Upper lobe of left lung (tissue), 6 donors: ENCODE data around the gene FBXO9. TPM values are rescaled to one million over a fixed set of nuclear protein-coding genes. Genes with fewer than 3 reads are reported as not detected.

ENCODE experiments used
- ATAC-seq, 2 donors: fragments of 200-7000 bp; cut with Tn5 transposase; one replicate each; pipeline ENCODE4 v1.9.1; 2022; ENCODE audit warnings: mild to moderate bottlenecking in 2 of 2, moderate library complexity in 2 of 2; ENCODE audit not compliant: low FRiP score in 2 of 2
- DNase-seq, 2 donors: peaks; one replicate each; pipeline ENCODE4 v3.0.0-alpha.2; 2019 to 2020
- H3K27ac ChIP-seq, 4 donors: fragments of 200-600 bp; sonication (generic); one replicate each; pipeline ENCODE4 v1.5.1; 2016 to 2019
- H3K27me3 ChIP-seq, 4 donors: fragments of 200-600 bp; sonication (generic); one replicate each; pipeline ENCODE4 v1.5.1; 2017 to 2019
- H3K36me3 ChIP-seq, 4 donors: fragments of 200-600 bp; sonication (generic); one replicate each; pipeline ENCODE4 v1.5.1; 2016 to 2019
- H3K4me1 ChIP-seq, 4 donors: fragments of 200-600 bp; sonication (generic); one replicate each; pipeline ENCODE4 v1.5.1; 2018 to 2019
- H3K4me3 ChIP-seq, 4 donors: fragments of 200-600 bp; sonication (generic); one replicate each; pipeline ENCODE4 v1.5.1; 2017 to 2019; ENCODE audit warnings: mild to moderate bottlenecking in 2 of 4, moderate library complexity in 1 of 4
- H3K9me3 ChIP-seq, 4 donors: fragments of 200-600 bp; sonication (generic); one replicate each; pipeline ENCODE4 v1.5.1; 2018 to 2019
- EP300 ChIP-seq, 4 donors: sonication (generic); formaldehyde crosslinking; IDR thresholded peaks; one replicate each; pipeline ENCODE4 v1.5.1; 2017; ENCODE audit warnings: antibody characterized with exemption in 4 of 4, control low read depth in 2 of 4
- POLR2A ChIP-seq, 4 donors: fragments of 450-650 bp; IDR thresholded peaks; one replicate each; pipeline ENCODE4 v1.5.1; 2016 to 2017; ENCODE audit warnings: antibody characterized with exemption in 4 of 4, mild to moderate bottlenecking in 2 of 4
- POLR2AphosphoS5 ChIP-seq, 2 donors: sonication (generic); formaldehyde crosslinking; IDR thresholded peaks; one replicate each; pipeline ENCODE4 v1.5.1; 2017; ENCODE audit warnings: antibody characterized with exemption in 2 of 2
- WGBS, 2 donors: methylation state at CpG; one replicate each; pipeline ENCODE4 v1.1.5; 2017 to 2018; 5-methylcytosine and 5-hydroxymethylcytosine counted together
- small RNA-seq, 4 donors: library from RNA; depleted of rRNA; stranded (forward); fragments of <200 nt; gene quantifications; one replicate each; pipeline ENCODE3, GENCODE V24; 2016
- total RNA-seq, 6 donors: library from RNA; depleted of rRNA in 4 of 6; stranded (reverse); fragments of >200 nt in 4 of 6; gene quantifications; one replicate each; pipeline versions ENCODE4 v1.1.0 to v1.2.1, GENCODE V29; 2016 to 2021
- TF ChIP-seq, protein P1 (sequence below), 6 experiments: fragments of 450-650 bp in 4 of 6; fragments of 200-600 bp in 2 of 6; sonication (generic) in 2 of 6; IDR thresholded peaks; one replicate each; pipeline ENCODE4 v1.5.1; 2016 to 2019; ENCODE audit warnings: antibody characterized with exemption in 6 of 6
- donor health status: DM: no; HTN: no; CAD: no; lungs with moderate emphysema.
- donor health status: DM: no; HTN: yes; CAD: no; lungs with severe emphysema.

FBXO9 gene
- total RNA-seq, 6 donors from 2014 or later, result 56.2 to 98.5 (median 83.0) TPM

DNA sequence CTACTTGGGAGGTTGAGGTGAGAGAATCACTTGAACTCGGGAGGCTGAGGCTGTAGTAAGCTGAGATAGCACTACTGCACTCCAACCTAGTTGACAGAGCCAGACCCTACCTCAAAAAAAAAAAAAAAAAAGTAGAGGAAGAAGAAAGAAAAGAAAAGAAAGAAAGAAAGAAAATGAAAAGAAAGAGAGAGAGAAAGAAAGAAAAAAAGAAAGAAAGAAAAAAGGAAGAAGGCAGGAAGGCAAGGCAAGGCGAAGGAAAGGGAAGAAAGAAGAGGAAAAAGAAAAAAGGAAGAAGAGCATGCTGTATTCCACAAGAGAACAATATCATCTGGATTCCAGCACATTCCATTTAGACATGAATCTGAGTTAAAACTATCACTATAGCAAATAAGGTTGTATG is 79.6 kb downstream of the FBXO9 start:
- TF ChIP-seq EP300 (IDR thresholded peaks at IDR 0.05) (no peak), POLR2AphosphoS5 (IDR thresholded peaks at IDR 0.05) (no peak), POLR2A (IDR thresholded peaks at IDR 0.05) (no peak)
- TF ChIP-seq, protein P1, sequence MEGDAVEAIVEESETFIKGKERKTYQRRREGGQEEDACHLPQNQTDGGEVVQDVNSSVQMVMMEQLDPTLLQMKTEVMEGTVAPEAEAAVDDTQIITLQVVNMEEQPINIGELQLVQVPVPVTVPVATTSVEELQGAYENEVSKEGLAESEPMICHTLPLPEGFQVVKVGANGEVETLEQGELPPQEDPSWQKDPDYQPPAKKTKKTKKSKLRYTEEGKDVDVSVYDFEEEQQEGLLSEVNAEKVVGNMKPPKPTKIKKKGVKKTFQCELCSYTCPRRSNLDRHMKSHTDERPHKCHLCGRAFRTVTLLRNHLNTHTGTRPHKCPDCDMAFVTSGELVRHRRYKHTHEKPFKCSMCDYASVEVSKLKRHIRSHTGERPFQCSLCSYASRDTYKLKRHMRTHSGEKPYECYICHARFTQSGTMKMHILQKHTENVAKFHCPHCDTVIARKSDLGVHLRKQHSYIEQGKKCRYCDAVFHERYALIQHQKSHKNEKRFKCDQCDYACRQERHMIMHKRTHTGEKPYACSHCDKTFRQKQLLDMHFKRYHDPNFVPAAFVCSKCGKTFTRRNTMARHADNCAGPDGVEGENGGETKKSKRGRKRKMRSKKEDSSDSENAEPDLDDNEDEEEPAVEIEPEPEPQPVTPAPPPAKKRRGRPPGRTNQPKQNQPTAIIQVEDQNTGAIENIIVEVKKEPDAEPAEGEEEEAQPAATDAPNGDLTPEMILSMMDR (IDR thresholded peaks at IDR 0.05), result no peak
- ATAC-seq (no peak), DNase-seq (no peak)
- Histone ChIP-seq H3K36me3 (no peaks in the 10 kb centered on the region), H3K9me3 (no peaks in the 10 kb centered on the region), H3K4me3 (no peak overlapping the region), H3K27me3 (no peaks in the 10 kb centered on the region), H3K27ac (no peak overlapping the region), H3K4me1 (no peaks in the 10 kb centered on the region)
- WGBS, 2 donors, result 79 to 86% methylated on average over 2 of the region's 2 CpGs

DNA sequence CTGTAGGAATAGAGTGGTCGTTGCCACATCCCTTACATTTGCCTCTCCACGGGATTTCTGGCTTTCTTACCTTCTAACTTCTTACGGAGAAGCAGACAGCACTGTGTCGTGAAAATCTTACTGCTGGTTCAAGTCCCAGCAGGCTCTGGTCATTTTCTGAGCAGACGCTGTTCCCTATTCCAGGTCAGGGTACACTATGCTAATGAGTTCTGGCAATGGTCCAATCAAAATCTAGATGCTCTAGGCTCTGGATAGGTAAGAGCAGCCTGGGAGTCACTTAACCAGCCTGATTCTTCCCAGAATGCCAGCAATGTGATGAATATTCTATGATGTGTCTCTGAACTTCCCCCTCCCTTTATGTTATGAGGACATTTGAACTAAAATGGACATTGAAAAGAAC is 83.5 kb downstream of the FBXO9 start, which contains the start of gene GCM1:
GCM1 (minus strand) TSS at position 158 of the 400 bp plus-strand sequence. CDS start 3,209 bp downstream, outside the sequence.
- TF ChIP-seq EP300 (IDR thresholded peaks at IDR 0.05) (no peak), POLR2A (IDR thresholded peaks at IDR 0.05) (no peak), POLR2AphosphoS5 (IDR thresholded peaks at IDR 0.05) (no peak)
- TF ChIP-seq, protein P1 (IDR thresholded peaks at IDR 0.05), result no peak
- Histone ChIP-seq H3K36me3 (no peaks in the 10 kb centered on the region), H3K27me3 (no peaks in the 10 kb centered on the region), H3K27ac (no peak within 1 kb of the TSS), H3K9me3 (no peaks in the 10 kb centered on the region), H3K4me3 (no peak within 1 kb of the TSS), H3K4me1 (no peaks in the 10 kb centered on the region)
- ATAC-seq (no peak), DNase-seq (no peak)
- WGBS, 2 donors, result 87 to 89% methylated on average over 5 of the region's 5 CpGs

Small RNA genes lying within 50 kb of the gene (small RNA-seq; reads per million reads assigned to genes)
- gene RN7SL244P, result 0 reads per million in 4 donors

Other genes starting within 250 kb of the FBXO9 start
- gene GSTA5, start 224.6 kb upstream of the FBXO9 start, total RNA-seq, result not detected
- gene GSTA3, start 155.7 kb upstream of the FBXO9 start, total RNA-seq, result 1 to 10 TPM in 1 of 6 donors, under 1 TPM in 4, not detected in 1; 0.46 to 2.0 (median 0.57) TPM
- gene GSTA4, start 70.1 kb upstream of the FBXO9 start, total RNA-seq, result 100 to 1,000 TPM in 2 of 6 donors, 10 to 100 TPM in 4; 29.0 to 151 (median 80.8) TPM
- 10 to 100 TPM in 3 of 6 donors, 1 to 10 TPM in 3; 9.0 to 25.1 (median 10.3) TPM for gene CILK1, start 3.6 kb upstream of the FBXO9 start, total RNA-seq
- gene GCM1, start 83.4 kb downstream of the FBXO9 start, total RNA-seq, result under 1 TPM in 2 of 6 donors, not detected in 4; 0.20 to 0.22 TPM